ENCODE data around the gene ASAP2.
A peak's percentile ranks its signal among the peaks of the same experiment; 100 is the strongest.

ASAP2 gene

DNA sequence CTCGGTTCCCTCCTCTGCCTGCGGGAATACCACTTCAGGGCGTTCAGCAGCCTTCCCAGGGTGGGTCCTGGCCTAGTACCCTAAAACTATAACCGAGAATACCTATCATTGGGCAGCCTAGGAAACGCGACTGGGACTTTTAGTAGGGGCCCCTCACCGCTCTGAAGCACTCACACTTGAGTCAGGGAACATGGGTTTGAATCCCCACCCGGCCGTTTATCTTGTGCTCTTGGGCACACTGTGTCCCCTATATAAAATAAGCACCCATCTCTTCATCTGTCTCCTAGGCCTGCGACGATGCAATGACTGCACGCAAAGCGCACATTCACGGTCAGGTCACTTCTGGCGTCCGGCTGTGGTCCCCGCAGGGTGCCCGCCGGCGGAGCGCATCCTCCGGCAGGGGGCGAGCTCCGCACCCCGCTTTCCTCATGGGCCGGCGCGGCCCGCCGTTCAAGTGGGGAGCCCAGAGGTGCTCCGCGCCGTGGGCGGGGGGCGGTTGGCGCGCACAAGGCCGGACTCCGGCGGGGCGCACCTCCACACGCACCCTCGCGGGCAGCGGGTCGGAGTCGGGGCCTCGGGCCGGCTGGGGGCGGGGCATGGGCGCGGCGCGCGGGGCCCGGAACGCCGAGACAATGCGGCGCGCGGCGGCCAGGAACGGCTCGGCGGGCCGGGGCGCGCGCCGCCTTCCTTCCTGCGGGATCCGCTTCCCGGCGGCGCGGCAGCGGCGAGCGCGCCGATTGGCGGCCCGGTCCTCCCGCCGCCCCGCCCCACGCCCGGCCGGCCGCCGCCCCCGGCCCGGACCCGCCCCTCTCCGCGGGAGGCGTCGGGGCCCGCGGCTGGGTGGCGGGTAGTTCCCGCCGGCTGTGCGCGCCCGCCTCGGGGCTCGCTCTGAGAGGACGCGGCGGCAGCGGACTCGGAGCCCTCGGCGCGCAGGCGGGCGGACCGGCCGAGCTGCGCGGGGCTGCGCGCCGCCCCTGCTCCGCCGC is at the start of gene ASAP2:
TSS of gene ASAP2 (plus strand) at position 850 of the 986 bp plus-strand sequence. CDS start 293 bp downstream, outside the sequence.
- DNase-seq, result peak; percentile 78 to 82

DNA sequence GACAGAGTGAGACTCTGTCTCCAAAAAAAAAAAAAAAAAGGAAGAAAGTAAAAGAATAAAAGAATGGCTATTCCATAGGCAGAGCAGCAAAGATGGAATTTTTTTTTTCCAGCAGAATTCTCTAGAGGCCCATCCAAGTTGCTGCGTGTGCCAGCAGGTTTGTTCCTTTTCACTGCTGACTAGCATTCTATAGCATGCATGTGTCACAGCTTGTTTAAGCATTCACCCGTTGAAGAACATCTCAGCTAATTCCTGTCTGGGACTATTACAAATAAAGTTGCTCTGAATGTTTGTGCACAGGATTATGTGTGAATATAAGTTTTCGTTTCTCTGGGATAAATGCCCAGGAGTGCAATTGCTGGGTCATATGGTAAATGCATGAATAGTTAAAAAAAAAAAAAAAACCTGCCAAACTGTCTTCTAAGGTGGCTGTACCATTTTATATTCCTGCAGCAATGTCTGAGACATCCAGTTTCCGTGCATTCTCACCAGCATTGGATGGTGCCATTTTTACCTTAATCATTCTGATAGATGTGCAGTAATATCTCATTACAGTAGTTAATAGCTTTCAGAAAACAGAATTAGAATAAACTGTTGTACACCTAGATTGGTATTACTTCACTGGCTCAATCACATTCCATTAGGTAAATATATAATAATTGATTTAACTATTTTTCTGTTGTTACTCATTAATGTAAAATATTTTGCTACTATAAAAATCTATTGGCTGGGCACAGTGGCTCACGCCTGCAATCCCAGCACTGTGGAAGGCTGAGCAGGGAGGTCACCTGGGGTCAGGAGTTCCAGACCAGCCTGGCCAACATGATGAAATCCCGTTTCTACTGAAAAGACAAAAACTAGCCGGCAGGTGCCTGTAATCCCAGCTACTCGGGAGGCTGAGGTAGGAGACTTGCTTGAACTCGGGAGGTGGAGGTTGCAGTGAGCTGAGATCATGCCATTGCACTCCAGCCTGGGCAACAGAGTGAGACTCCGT is 47.5 kb upstream of the ASAP2 start:
- no peak for DNase-seq

DNA sequence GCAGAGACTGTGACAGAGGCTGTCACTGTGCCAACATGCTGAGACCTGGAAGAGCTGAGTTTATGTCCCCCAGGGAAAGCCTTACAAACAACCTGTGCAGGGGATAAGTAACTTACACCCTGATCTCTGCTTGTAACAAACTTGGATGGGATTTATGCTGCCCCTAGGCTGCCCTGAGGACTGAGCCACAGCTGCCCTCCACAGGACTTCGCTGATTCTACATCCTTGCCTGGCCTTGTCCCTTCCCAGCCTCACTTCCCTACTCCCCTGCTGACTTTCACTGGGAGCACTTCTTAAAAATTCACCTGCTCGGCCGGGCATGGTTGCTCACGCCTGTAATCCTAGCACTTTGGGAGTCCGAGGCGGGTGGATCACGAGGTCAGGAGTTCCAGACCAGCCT is 45.9 kb upstream of the ASAP2 start:
- no peak for DNase-seq

GRCh38 chr2:9162841-9163240 is 43.8 kb upstream of the ASAP2 start:
- no peak for DNase-seq

- DNase-seq, result no peak
Observed at GRCh38 chr2:9163306-9164111, 43.1 kb upstream of the ASAP2 start.

- no peak for DNase-seq
Observed at GRCh38 chr2:9164112-9164608, 42.5 kb upstream of the ASAP2 start.

- DNase-seq, result no peak
Observed at GRCh38 chr2:9165625-9166024, 41.0 kb upstream of the ASAP2 start.

GRCh38 chr2:9166579-9167377 is 39.8 kb upstream of the ASAP2 start:
- DNase-seq, result no peak

- no peak for DNase-seq
Observed at GRCh38 chr2:9167718-9168657, 38.6 kb upstream of the ASAP2 start.

DNA sequence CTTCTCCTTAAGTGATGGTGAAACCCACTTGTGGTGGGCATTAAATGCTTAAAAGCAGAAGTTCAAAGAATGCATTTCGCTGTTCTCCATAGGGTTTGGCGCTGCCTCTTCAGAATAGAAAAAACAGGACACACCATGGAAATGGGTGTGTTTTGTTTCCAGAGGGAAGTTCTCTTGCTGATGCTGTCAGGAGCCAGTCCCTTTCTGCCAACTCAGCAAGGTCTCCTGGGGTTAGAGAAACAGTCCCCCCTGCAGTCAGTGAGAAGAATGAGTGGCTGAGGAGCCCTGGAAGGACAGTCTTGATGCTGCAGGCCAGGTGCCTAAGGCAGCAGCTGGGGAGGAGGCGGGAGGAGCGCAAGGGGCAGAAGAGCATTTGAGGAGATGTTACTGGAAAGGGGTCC is 37.8 kb upstream of the ASAP2 start:
- DNase-seq, result no peak

DNA sequence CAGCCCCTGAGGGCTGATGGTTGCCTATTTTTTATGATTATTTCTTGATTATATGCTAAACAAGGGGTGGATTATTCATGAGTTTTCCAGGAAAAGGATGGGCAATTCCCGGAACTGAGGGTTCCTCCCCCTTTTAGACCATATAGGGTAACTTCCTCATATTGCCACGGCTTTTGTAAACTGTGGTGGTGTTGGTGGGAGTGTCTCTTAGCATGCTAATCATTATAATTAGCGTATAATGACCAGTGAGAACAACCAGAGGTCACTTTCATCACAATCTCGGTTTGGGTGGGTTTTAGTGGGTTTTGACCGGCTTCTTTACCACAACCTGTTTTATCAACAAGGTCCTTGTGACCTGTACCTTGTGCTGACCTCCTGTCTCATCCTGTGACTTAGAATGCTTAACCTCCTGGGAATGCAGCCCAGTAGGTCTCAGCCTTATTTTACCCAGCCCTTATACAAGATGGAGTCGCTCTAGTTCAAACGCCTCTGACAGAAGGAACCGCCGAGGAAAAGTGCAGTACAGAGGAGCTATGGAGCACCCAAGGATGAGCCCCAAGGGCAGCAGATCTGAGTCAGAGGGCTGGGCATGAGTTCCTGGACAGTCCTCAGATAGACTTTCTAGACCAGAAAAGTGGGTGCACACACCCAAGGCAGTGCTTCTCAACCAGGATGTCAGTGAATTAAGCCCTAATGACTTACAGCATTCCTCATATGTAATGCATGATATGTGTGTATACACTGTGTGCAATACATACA is 37.1 kb upstream of the ASAP2 start:
- no peak for DNase-seq

DNA sequence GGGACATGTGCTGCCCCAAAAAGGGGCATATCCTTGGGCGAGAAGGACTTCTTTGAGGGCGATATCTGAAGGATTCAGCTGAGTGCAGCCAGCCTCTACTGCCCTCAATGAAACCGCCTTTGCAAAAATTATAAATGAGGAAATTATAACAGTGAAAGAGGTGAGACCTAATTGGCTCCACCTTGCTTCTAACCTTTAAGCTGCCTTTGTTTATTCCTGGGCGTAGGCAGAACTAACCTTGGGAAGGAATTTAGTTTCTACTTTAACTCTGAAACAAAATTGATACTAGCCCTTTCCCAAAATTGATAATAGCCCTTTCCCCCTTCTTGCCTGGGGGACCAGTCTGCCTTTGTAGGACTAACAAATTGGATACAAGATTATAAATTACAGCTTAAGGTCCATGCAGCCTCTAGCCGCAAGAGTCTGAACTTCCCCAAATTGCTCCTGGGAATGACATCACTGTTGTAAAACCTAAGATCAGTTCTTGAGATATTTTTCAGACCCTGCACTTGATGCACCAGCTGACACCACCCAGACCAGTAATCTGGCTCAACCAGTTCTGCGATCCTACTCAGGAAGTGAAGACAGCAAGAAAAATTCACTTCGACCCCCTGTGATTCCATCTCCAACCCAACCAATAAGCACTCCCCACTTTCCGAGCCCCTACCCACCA is 36.0 kb upstream of the ASAP2 start:
- no peak for DNase-seq

DNA sequence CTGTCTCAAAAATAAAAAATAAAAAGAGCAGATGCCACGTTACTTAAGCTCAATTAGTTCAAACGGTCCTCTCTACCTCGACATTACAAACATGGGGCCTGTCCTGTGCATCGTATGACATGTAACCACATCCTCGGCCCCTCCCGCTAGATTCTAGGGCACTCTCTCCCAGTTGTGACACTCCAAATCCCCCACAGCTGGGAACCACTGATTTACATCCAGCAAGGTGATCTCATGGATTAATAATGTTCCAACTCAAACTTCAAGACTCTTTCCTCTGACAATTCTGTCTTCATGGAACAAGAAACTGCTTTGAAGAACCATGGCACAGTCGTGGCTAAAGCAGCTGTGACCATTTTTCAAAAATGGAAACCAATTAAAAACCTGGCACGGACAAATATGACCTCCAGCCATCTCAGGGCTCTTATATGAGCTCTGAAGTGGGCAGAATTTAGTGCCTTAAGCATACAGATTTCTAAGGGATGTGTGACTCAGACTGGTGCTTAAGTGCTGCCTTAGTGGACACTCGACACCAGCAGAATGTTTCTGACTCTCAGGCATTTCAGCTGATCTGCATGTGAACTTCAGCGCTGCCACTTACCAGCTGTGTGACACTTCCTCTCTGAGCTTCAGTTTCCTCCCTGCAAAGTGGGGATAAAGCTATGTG is 31.7 kb upstream of the ASAP2 start:
- no peak for DNase-seq

- DNase-seq, result peak in 1 of 2 experiments; percentile 28
Observed at GRCh38 chr2:9178110-9178903, 28.3 kb upstream of the ASAP2 start.

- DNase-seq, result peak; percentile 74 to 92
Observed at GRCh38 chr2:9178904-9179571, 27.6 kb upstream of the ASAP2 start.

- DNase-seq, result no peak
Observed at GRCh38 chr2:9179572-9180201, 26.9 kb upstream of the ASAP2 start.

All from NCI-H2081 (cell line).